SW480 (cell line): Measurements from ENCODE around the gene WASF2.
A peak's percentile ranks its signal among the peaks of the same experiment; 100 is the strongest.
"Not testable (repeated sequence)": the region's sequence is repeated elsewhere in the genome, so short reads cannot be mapped to it uniquely, and the experiment has no call there.

Source experiments
- DNase-seq: peaks from one replicate; pipeline ENCODE4 v3.0.0-alpha.2; 2016; ENCODE audit warnings: low spot score

The WASF2 gene

GRCh38 chr1:27496604-27497155 is 6.7 kb upstream of the WASF2 start:
- DNase-seq = no peak

DNA sequence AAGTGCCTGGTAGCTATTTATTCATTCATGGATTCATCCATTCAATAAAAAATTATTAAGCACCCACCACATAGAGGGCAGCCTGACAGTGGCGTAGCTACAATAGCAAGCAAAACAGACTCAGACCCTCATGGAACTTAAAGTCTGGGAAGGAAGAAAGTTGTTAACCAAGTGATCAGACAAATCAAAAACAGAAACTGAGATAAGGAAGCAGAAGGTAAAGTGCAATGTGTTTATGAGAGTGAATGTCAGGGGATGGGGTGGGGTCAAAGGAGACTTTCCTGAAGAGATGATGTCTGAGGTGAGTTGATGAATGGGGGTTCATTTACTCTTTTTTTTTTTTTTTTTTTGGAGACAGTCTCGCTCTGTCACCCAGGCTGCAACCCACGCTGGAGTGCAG is 2.8 kb upstream of the WASF2 start:
- no peak for DNase-seq

DNA sequence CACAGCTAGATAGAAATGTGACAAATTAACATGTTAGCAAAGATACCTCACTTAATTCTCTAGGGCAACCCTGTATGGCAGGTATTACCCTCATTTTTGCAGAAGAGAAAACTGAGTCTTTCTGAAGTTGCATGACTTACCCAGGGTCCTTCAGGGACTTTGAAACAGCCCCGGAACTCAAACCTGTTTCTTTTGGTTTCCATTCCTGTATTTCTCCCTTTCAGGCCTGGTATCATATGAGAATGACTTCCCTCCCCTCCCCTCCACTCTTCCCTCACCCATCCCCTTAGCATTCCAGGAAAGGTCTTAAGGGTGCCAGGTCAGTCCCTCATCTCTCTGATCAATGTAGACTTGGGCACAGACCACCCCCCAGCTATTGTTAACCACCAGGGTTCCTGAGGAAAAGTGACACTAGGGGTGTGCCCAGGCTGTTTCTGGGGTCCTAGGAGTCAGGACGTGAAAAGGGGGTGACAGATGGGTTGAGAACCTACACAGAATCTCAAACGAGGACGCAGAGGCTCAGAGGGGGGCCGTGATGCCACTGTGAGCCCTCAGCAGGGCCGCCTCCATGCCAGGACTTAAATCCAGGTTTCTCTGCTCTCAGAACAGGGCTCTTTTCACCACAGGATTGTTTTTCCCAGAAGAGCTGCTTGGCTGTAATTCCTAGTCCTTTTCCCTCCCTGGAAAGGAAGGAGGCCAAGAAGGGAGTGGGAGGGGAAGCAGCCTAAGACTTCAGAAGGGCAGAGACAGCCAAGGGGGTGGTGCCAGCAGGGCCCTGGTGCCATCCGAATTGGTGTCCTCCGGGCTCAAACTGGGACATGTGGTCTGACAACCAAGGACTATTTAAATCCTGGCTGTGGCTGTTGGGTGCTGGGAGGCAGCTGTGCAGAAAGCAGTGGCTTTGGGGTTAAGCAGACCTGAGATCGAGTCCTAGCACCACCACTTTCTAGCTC is 2.1 kb upstream of the WASF2 start:
- DNase-seq = no peak

DNA sequence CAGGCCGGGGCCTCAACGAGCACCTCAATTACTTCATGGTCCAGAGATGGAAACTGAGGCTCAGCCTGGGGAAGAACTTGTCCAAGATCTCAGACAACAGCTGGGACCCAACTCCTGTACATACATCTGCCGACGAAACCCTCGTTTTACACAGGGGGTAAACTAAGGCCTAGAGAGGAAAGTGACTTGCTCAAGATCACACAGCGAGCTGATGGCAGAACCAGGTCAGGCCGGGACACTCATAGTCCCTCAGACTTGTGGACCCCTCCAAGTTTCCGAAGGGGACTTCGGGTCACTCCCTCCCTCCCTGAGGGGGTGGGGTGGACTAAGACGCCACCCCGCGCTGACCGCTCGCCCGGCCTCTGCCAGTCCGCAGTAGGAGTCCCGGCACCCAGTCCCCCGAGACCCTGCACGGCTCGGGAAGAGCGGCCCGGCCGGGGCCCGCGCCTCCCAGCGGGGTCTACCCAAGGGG is 430 bp downstream of the WASF2 start:
- DNase-seq = peak; percentile 35

GRCh38 chr1:27487966-27488884 is 1.7 kb downstream of the WASF2 start:
- DNase-seq = peak; percentile 54

DNA sequence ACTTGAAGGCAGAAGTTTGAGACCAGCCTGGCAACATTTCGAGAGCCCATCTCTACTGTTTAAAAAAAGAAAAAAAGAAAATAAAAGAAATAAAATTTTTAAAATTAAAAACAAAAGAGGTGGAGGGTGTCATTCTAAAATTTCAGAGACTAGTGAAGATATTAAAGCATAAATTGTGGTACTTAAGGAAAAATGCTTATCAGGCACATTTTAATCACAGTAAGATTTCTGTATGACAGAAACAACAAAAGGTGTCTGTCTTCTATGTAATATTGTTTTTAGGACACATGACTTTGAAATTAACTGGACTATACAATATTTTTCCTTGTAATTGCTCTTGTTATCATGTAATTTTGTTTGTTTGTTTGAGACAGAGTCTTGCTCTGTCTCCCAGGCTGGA is 4.6 kb downstream of the WASF2 start:
- no peak for DNase-seq

DNA sequence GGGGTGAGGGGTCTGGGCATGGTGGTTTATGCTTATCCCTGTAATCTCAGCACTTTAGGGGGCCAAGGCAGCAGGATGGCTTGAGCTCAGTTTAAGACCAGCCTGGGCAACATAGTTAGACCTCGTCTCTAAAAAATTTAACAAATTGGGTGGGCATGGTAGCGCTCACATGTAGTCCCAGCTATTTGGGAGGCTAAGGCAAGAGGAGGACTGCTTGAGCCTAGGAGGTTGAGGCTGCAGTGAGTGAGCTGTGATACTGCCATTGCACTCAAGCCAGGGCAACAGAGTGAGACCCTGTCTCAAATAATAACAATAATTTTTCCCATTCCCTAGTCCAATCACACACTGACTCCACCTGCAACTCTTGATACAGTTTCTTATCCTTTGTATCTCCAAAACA is 6.3 kb downstream of the WASF2 start:
- no peak for DNase-seq

GRCh38 chr1:27481994-27482620 is 7.9 kb downstream of the WASF2 start:
- no peak for DNase-seq

- no peak for DNase-seq
Observed at GRCh38 chr1:27478098-27478497, 11.9 kb downstream of the WASF2 start.

- DNase-seq = no peak
Observed at GRCh38 chr1:27476237-27476636, 13.7 kb downstream of the WASF2 start.

GRCh38 chr1:27475720-27476119 is 14.2 kb downstream of the WASF2 start:
- no peak for DNase-seq

DNA sequence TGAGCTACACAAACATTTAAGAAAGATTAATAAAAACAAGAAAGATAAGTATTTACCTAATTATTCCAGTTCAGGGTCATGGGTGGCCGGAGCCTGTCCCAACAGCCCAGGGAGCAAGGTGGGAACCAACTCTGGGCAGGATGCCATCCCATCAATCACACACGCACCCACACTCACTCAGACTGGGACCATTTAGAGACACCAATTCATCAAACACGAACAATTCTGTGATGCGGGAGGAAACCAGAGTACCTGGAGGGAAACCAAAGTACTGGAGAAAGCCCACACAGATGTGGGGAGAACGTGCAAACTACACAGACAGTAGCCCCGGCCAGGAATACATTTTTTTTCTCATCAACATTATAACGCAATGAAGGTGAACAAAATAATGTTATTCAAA is 16.2 kb downstream of the WASF2 start:
- DNase-seq = no peak

- not testable (repeated sequence) for DNase-seq
Observed at GRCh38 chr1:27472098-27472497, 17.9 kb downstream of the WASF2 start.

DNA sequence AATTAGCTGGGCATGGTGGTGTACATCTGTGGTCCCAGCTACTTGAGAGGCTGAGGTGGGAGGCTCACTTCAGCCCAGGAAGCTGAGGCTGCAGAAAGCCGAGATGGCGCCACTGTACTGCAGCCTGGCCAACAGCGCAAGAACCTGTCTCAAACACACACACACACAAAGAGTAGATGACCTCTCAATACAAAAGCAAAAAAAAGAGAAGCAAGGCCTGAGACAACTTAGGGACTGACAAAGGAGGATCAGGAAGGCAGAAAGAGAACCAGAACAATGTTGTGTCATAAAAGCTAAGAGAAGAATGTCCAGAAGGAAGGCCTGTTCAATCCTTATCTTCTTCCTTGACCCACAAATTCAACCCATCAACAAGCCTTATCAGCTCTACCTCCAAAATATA is 18.5 kb downstream of the WASF2 start:
- no peak for DNase-seq

DNA sequence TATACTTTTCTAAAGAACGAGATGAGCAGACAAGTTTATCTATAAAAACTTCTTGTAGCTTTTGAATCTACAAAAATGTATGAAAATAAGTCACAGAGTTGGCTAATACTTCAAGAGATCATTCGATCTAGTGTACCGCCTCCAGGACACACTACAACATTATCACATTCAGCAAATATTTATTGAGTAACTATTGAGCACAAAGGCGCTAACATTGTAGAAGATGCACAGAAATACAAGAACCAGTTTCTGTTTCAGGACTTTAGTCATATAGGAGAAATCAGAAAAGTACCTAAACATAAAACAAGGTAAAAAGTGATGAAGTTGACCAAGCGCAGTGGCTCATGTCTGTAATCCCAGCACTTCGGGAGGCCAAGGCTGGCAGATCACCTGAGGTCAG is 20.6 kb downstream of the WASF2 start:
- DNase-seq = no peak

- not testable (repeated sequence) for DNase-seq
Observed at GRCh38 chr1:27468378-27468777, 21.6 kb downstream of the WASF2 start.

- no peak for DNase-seq
Observed at GRCh38 chr1:27464926-27465647, 24.9 kb downstream of the WASF2 start.

GRCh38 chr1:27463916-27464315 is 26.1 kb downstream of the WASF2 start:
- DNase-seq = not testable (repeated sequence)

DNA sequence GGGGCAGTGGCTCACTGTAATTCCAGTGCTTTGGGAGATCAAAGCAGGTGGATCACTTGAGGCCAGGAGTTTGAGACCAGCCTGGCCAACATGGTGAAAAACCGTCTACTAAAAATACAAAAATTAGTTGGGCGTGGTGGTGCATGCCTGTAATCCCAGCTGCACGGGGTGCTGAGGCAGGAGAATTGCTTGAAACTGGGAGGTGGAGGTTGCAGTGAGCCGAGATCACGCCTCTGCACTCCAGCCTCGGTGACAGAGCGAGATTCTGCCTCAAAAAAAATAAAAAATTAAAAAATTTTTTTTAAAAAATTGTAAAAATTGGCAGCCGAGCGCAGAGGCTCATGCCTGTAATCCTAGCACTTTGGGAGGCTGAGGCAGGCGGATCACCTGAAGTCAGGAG is 31.4 kb downstream of the WASF2 start:
- not testable (repeated sequence) for DNase-seq

DNA sequence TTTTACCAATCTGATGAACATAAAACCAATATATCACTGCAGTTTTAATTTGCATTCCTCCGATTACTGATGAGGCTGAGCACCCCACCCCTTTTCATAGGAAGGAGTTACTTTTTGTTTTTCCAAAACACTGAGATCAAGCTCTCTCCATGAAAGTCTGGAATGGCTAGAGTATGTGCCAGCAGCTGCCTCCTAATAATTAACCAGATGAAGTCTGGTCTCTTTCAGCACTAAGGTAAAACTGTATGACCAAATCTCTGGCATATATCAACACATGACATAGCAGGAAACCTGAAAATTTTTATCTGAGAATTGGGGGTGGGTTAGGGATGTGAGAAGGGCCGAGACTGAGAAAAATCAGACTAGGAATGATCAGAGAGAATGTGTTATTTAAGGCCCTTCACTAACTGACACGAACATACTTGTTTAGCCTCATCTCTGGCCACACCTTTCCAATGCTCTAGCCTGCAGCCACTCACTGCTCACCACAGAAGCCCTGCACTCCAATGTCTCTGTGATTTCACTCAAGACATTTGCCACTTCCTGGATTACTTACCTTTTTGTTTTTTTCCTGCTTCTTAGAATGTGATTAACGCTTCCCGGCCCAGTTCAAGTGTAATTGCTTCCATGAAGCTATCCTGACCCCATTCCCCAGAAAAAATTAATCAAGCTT is 34.7 kb downstream of the WASF2 start:
- no peak for DNase-seq

DNA sequence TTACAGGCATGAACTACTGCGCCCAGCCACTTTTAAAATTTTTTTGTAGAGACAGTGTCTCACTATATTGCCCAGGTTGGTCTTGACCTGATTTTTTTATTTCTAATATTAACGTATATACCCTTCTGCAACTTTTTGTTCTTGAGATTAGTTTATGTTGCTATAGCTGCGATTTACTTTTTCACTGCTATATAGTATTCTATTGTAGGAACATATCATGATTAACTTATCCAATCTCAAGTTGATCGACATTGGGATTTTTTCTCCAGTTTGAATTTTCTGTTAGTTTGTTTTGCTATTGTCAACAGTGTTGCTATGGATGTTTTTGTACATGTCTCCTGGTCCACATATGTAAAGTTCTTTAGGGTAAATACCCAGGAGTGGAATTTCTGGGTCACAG is 35.4 kb downstream of the WASF2 start:
- no peak for DNase-seq
